AG04450 (cell line): ENCODE data around the gene DLG5. TPM values are rescaled to one million over a fixed set of nuclear protein-coding genes. Genes with fewer than 3 reads are reported as not detected.

ENCODE experiments used
- CTCF ChIA-PET: fragments of 300-600, 350-600 bp; formaldehyde crosslinking; extraction: SDS; loops from one replicate; lab custom pipeline; 2022; ENCODE audit warnings: antibody characterized with exemption, inconsistent platforms; lab: Charles Lee
- POLR2A ChIA-PET: fragments of 350-600 bp; formaldehyde crosslinking; extraction: SDS; loops from one replicate; lab custom pipeline; 2021; ENCODE audit warnings: antibody characterized with exemption, inconsistent platforms; lab: Yijun Ruan, JAX
- DNase-seq: peaks from one replicate; pipeline ENCODE4 v3.0.0-alpha.2; 2011; ENCODE audit warnings: low read depth, low spot score
- H3K27ac ChIP-seq: one replicate; pipeline ENCODE4 v1.5.1; 2012; ENCODE audit warnings: low read depth, low read length, control low read depth
- H3K27me3 ChIP-seq: one replicate; pipeline ENCODE4 v1.6.0; 2012; ENCODE audit warnings: low read length; ENCODE audit not compliant: control insufficient read depth, insufficient read depth
- H3K4me3 ChIP-seq: 2 replicates; pipeline ENCODE4 v1.5.1; 2011; ENCODE audit warnings: mild to moderate bottlenecking, low read depth, low read length, control low read depth
- H3K9me3 ChIP-seq: 2 replicates; pipeline ENCODE4 v1.5.1; 2012; ENCODE audit warnings: low read length; ENCODE audit not compliant: control insufficient read depth, insufficient read depth
- polyA plus RNA-seq: library from polyadenylated mRNA; depleted of rRNA; stranded (reverse); fragments of >200 nt; gene quantifications from 2 replicates; pipeline ENCODE4 v1.2.3, GENCODE V29; 2011
- TF ChIP-seq, protein P1 (sequence below): IDR thresholded peaks from 2 replicates; pipeline ENCODE4 v1.5.1; 2011; ENCODE audit warnings: low read depth, low read length, control low read depth, inconsistent platforms

Gene DLG5
- polyA plus RNA-seq, 1 experiment: 16.3 TPM

DNA sequence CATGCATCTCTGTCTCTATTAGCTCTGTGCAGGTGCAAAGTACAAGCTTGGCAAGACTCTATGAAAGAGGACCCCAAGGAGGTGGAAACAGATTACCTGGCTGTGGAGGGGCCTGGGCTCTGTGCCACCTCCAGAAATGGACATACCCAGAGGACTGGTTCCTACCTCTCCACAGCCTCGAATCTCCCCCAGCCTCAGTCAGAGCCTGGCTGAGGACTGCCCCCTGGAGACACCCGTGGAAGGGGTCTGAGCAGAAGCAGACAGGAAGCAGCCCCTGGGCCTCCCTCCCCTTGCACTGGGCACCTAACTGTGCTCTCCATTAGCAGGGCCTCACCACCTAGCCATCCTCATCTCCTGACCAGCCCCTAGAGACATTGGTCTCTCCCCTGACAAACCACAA, 92.0 kb downstream of the DLG5 start:
- ChIA-PET CTCF (no interaction called here), POLR2A (no interaction called here)
- Histone ChIP-seq H3K27me3 (no peaks in the 10 kb centered on the region), H3K4me3 (no peak overlapping the region), H3K27ac (no peak overlapping the region), H3K9me3 (no peaks in the 10 kb centered on the region; the same call in 1 of the 2 replicates)
- TF ChIP-seq, protein P1, sequence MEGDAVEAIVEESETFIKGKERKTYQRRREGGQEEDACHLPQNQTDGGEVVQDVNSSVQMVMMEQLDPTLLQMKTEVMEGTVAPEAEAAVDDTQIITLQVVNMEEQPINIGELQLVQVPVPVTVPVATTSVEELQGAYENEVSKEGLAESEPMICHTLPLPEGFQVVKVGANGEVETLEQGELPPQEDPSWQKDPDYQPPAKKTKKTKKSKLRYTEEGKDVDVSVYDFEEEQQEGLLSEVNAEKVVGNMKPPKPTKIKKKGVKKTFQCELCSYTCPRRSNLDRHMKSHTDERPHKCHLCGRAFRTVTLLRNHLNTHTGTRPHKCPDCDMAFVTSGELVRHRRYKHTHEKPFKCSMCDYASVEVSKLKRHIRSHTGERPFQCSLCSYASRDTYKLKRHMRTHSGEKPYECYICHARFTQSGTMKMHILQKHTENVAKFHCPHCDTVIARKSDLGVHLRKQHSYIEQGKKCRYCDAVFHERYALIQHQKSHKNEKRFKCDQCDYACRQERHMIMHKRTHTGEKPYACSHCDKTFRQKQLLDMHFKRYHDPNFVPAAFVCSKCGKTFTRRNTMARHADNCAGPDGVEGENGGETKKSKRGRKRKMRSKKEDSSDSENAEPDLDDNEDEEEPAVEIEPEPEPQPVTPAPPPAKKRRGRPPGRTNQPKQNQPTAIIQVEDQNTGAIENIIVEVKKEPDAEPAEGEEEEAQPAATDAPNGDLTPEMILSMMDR: no peak
- DNase-seq: no peak

DNA sequence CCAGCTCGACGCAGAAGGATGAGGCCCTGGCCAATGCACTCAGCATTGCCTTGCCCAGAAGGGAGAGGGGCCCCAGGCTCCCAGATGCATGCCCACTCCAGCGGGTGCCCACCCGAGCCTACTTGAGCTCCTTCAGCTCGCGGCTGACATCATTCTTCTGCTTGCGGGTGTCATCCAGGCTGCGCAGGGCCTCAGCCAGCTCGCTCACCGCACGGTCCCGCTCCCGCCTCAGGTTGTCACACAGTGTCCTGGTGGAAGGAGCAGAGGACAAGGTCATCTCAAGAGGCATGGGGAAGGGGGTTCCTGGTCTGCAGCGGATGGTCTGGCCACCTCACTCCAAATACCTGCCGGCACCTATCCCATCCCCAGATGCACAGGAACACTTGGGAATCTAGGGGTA, 92.8 kb downstream of the DLG5 start:
- CTCF ChIA-PET: no interaction called here
- TF ChIP-seq, protein P1: no peak
- no peak for DNase-seq
- H3K27ac ChIP-seq: no peak overlapping the region
- H3K9me3 ChIP-seq: no peaks in the 10 kb centered on the region; the same call in 1 of the 2 replicates
- POLR2A ChIA-PET: no interaction called here
- no peak overlapping the region for H3K4me3 ChIP-seq
- H3K27me3 ChIP-seq: no peaks in the 10 kb centered on the region

DNA sequence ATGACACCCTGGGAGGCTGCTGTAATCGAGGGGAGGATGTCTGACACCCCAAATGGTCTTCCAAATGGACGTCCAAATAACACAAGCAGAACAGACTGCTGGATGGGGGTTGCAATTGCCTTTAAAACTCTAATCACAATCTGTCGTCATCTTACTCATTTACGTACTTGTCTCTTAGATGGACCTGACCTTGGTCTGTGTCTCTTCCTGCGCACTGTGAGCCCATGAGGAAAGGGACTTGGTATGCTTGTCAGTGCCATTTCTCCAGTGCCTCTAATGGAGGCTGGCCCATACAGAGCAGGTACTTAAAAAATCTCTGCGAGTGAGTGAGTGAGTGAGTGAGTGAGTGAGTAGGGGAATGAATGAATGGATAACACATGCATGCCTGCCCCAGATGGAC, 93.3 kb downstream of the DLG5 start:
- POLR2A ChIA-PET: no interaction called here
- Histone ChIP-seq H3K27ac (no peak overlapping the region), H3K27me3 (no peaks in the 10 kb centered on the region), H3K9me3 (no peaks in the 10 kb centered on the region; the same call in 1 of the 2 replicates), H3K4me3 (no peak overlapping the region)
- no peak for DNase-seq
- TF ChIP-seq, protein P1: no peak
- CTCF ChIA-PET: no interaction called here

- no peak overlapping the region for H3K27ac ChIP-seq
- no peak overlapping the region for H3K4me3 ChIP-seq
- DNase-seq: no peak
- no peaks in the 10 kb centered on the region; the same call in 1 of the 2 replicates for H3K9me3 ChIP-seq
- TF ChIP-seq, protein P1: no peak
- H3K27me3 ChIP-seq: no peaks in the 10 kb centered on the region
- POLR2A ChIA-PET: no interaction called here
- CTCF ChIA-PET: interaction anchor here (0.8 to 1.0 kb wide), 2 partner anchors 9 to 198 kb away, joined by 3 read pairs; no protein-coding TSS in a partner anchor
Observed at GRCh38 chr10:77832238-77832637, 94.3 kb downstream of the DLG5 start.

GRCh38 chr10:77829356-77829755, 97.2 kb downstream of the DLG5 start:
- DNase-seq: no peak
- ChIA-PET CTCF (no interaction called here), POLR2A (no interaction called here)
- TF ChIP-seq, protein P1: no peak
- Histone ChIP-seq H3K27ac (no peak overlapping the region), H3K4me3 (no peak overlapping the region), H3K9me3 (no peaks in the 10 kb centered on the region; the same call in 1 of the 2 replicates), H3K27me3 (no peaks in the 10 kb centered on the region)
